ENCODE data around the gene TIMP4.

Gene TIMP4

GRCh38 chr3:12147049-12147780 is 11.5 kb downstream of the TIMP4 start:
- no peak for DNase-seq (ENCODE audit: low read depth)

- DNase-seq (ENCODE audit: low read depth): no peak
Observed at GRCh38 chr3:12143949-12144504, 14.7 kb downstream of the TIMP4 start.

GRCh38 chr3:12142476-12142875 is 16.2 kb downstream of the TIMP4 start:
- DNase-seq (ENCODE audit: low read depth): no peak

GRCh38 chr3:12141350-12141749 is 17.4 kb downstream of the TIMP4 start:
- no peak for DNase-seq (ENCODE audit: low read depth)

GRCh38 chr3:12139111-12139511 is 19.6 kb downstream of the TIMP4 start:
- no peak for DNase-seq (ENCODE audit: low read depth)

GRCh38 chr3:12138044-12138443 is 20.7 kb downstream of the TIMP4 start:
- no peak for DNase-seq (ENCODE audit: low read depth)

GRCh38 chr3:12136371-12136770 is 22.3 kb downstream of the TIMP4 start:
- no peak for DNase-seq (ENCODE audit: low read depth)

GRCh38 chr3:12135029-12135657 is 23.6 kb downstream of the TIMP4 start:
- DNase-seq (ENCODE audit: low read depth): no peak

- no peak for DNase-seq (ENCODE audit: low read depth)
Observed at GRCh38 chr3:12132881-12133280, 25.8 kb downstream of the TIMP4 start.

- no peak for DNase-seq (ENCODE audit: low read depth)
Observed at GRCh38 chr3:12131351-12132090, 27.2 kb downstream of the TIMP4 start.

- DNase-seq (ENCODE audit: low read depth): no peak
Observed at GRCh38 chr3:12127391-12127790, 31.3 kb downstream of the TIMP4 start.

- no peak for DNase-seq (ENCODE audit: low read depth)
Observed at GRCh38 chr3:12125772-12126171, 32.9 kb downstream of the TIMP4 start.

- no peak for DNase-seq (ENCODE audit: low read depth)
Observed at GRCh38 chr3:12121466-12121865, 37.2 kb downstream of the TIMP4 start.

GRCh38 chr3:12120374-12121140 is 38.2 kb downstream of the TIMP4 start:
- no peak for DNase-seq (ENCODE audit: low read depth)

- DNase-seq (ENCODE audit: low read depth): no peak
Observed at GRCh38 chr3:12117473-12117872, 41.2 kb downstream of the TIMP4 start.

- no peak for DNase-seq (ENCODE audit: low read depth)
Observed at GRCh38 chr3:12116870-12117269, 41.8 kb downstream of the TIMP4 start.

GRCh38 chr3:12115849-12116248 is 42.9 kb downstream of the TIMP4 start:
- DNase-seq (ENCODE audit: low read depth): no peak

GRCh38 chr3:12115104-12115503 is 43.6 kb downstream of the TIMP4 start:
- no peak for DNase-seq (ENCODE audit: low read depth)

GRCh38 chr3:12114251-12114650 is 44.5 kb downstream of the TIMP4 start:
- DNase-seq (ENCODE audit: low read depth): no peak

GRCh38 chr3:12107071-12107713 is 51.5 kb downstream of the TIMP4 start:
- no peak for DNase-seq (ENCODE audit: low read depth)
